AG08396 (cell line): ENCODE results near the gene CCL22.
"Not testable (repeated sequence)": the region's sequence is repeated elsewhere in the genome, so short reads cannot be mapped to it uniquely, and the experiment has no call there.

Experiments used
- DNase-seq: peaks from one replicate; pipeline ENCODE4 v3.0.0; 2012; ENCODE audit warnings: low spot score, mixed read lengths

CCL22 gene

DNA sequence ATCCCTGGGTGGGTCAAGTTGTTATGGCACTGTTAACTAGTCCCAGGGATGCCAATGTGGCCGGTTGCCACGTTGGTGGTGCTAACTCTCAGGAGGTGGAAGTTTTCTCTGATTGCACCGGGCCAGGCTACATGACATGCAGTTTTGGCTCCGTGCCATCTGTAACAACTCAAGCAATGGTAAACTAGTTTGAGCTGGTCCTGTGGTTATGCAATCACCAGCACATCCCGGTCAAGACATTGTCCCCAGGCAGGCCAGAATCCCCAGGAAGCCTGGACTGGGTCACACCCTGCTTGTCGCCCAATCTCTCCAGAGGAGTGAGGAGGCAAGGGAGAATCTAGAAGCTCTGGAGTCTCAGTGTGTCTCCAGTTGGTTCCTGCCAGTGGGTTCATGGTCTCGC lies 35.9 kb downstream of the CCL22 start:
- DNase-seq = no peak

DNA sequence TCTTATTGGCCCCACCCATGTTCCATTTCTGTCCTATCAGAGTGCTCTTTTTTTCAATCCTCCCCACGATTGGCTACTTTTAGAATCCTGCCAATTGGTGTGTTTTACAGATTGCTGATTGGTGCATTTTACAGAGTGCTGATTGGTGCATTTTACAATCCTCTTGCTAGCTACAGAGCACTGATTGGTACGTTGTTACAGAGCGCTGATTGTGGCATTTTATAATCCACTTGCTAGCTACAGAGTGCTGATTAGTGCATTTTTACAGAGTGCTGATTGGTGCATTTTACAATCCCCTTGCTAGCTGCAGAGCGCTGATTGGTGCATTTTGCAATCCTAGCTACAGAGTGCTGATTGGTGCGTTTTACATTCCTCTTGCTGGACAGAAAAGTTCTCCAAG lies 36.4 kb downstream of the CCL22 start:
- no peak for DNase-seq

DNA sequence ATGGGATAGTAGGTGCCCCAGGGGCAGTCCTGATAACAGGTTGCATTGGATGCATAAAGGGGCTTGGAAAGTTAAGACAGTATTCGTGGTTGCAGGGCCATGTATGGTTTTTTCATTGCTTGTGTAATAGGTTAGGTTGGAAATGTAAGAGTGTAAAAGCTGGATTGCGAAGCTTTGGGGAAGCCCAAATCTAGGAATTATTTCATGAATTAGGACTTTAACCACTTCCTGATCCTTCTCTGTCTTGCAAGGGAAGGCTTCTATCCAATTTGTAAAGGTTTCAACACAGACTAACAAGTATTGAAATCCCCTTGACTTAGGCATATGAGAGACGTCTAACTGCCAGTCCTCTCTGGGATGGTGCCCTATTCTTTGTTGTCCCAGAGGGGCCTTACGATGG lies 38.2 kb downstream of the CCL22 start:
- no peak for DNase-seq

DNA sequence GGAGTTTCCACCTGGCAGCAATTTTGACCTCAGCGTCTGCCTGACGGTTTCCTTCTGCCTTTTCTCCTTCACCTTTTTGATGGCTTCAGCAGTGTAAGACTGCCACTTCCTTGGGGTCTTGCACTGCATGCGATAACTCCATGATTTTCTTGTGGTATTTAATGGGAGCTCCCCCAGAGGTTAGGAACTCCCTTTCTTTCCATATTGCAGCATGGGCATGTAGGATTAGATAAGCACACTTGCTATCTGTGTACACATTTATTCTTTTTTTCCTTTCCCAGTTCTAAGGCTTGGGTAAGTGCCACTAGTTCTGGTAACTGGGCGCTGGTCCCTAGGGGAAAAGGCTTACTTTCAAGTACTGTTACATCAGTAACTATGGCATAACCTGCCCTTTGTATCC lies 38.9 kb downstream of the CCL22 start:
- DNase-seq = not testable (repeated sequence)

DNA sequence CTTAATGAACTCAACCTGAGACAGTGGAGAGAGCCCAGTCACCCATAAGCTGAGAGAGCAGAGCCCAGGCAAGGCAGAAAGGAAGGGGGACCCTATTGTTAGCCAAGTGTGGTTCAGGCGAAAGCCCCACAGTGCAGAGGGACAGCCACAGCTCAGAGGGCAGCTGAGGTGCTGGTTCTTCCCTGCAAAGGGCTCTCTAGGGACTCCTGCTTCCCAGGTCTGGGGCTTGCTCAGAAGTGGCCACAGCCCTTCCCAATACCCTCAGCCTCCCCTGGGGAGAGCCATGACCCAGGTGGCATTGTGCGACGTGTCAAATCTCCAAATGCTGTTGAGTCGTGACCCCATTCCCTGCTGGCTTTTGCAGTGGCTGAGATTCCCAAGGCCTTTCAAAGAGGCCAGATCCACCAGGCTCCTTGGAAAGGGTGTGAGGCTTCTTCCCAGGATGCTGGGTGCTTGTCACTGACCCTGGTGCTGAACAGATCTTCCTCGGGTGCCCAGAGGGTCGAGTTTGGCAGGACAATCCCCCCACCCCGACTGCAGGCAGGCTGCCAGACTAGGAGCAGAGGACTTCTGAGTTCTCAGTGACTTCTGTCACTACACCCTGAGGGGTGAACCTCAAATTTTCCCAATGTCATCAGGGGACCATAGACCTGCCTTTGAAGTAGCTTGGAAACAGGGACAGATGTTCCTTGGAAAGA lies 43.5 kb downstream of the CCL22 start:
- DNase-seq = no peak

DNA sequence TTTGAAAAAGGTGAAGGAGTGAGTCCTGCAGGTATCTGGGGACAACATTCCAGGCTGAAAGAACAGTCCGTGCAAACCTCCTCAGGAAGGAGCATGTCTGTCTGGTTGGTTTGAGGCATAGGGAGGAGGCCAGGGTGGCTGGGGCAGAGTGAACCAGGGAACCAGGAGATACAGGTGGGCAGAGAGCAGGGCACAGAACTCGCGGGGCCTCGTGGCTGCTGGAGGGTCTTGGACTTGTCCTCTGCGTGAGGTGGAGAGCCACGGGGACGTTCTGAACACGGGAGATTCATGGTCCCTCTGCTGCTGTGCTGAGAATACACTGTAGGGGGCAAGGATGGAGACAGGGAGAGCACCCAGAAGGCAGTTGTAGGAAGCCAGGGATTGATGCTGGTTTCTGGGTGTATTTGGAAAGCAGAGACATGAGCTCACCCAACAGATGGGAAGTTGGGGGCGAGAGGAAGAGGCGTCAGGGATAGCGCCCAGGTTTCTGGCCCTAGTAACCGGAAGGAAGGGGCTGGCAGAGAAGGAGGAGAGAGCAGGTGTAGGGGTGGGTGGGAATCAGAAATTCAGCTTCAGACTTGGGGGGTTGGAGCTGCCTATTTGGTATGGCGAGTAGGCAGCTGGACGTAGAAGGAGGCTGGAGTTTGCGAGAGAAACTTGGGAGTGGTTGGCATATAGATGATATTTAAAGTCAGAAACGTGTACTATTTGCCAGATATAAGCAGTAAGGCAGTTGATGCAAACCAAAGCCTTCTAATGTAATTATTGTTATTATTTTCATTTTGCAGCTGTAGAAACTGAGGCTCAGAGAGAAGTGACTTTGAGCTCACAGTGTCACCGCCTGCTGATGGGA lies 45.6 kb downstream of the CCL22 start, which contains the start of gene CCL17:
Gene CCL17, plus strand, starts transcription at position 803 of the 853 bp plus-strand sequence. CDS start 9,166 bp downstream, outside the sequence.
- DNase-seq = no peak

DNA sequence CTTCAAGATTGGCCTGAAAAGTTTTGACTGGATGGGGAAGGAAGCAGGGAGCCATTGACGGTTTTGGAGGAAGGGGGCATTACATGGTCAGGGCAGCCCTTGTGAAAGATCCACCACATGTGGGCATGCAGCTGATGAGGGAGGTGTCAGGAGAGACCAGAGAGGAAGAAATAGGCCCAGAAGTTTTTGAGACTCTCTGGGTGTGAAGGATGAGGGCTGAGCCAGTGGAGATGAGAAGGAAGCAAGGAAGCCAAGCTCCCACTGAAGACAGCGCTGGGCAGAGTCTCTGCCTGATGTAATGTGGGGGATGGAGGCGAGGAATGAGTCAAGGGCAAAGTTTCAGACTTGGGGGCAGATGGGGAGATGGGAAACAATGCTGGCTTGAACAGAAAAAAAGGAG lies 46.5 kb downstream of the CCL22 start:
- no peak for DNase-seq

DNA sequence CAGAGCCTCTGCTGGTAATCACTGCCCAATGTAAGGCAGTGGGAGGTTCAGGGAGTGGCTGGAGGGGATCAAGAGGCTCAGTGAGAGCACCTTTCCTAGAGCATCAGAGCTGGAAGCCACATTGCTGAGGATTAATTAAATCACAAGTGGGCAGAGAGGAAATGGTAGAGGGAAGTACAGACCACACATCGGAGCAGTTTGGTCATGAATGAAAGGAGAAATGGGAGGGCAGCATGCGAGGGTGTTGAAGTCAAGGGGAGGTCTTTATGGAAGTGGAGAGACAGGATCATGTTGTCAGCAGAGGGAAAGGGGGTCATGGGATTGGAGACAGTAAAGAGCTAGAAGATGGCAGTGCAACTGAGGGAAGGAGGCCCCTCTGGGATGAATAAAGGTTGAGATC lies 48.3 kb downstream of the CCL22 start:
- DNase-seq = no peak

DNA sequence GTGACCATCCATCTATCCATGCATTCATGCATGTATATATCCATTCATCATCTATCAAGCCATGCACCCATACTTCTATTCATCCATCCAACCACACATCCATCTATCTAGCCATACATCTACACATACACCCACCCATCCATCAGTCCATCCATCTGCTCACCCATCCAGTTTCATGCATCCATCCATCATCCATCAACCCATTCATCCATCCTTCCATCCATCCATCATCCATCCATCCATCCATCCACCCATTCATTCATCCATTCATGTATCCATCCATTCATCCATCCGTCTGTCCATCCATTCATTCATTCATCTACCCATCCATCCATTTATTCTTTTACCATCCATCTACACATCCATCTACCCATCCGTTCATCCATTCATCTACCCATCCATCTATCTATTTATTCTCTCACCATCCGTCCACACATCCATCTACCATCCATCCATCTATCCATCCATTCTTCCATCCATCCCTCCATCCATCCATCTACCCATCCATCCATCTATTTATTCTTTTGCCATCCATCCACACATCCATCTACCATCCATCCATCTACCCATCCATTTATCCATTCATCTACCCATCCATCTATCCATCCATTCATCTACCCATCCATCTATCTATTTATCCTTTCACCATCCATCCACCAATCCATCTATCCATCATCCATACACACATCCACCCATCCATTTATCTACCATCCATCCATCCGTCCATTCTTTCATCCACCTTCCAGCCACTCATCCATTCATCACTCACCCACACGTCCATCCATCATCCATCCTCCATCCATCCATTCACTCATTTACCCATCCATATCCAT lies 49.2 kb downstream of the CCL22 start:
- no peak for DNase-seq

DNA sequence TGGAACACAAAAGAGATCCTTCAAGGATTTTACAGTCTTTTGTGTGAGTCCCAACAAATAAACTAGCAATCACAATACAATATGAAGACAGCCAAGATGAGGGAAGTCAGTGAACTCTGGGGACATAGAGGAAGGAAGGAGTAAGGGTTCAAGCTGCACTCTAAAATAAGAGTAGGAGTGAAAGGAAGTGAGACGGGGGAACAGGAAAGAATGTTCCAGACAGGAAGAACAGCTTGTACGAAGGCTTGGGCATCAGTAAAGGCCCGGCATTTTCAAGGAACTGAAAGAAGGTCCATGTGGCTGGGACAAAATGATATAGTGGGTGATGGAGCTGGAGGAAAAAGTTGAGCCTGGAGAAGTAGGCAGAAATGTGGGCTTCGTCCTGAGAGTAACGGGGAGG lies 50.5 kb downstream of the CCL22 start:
- no peak for DNase-seq

DNA sequence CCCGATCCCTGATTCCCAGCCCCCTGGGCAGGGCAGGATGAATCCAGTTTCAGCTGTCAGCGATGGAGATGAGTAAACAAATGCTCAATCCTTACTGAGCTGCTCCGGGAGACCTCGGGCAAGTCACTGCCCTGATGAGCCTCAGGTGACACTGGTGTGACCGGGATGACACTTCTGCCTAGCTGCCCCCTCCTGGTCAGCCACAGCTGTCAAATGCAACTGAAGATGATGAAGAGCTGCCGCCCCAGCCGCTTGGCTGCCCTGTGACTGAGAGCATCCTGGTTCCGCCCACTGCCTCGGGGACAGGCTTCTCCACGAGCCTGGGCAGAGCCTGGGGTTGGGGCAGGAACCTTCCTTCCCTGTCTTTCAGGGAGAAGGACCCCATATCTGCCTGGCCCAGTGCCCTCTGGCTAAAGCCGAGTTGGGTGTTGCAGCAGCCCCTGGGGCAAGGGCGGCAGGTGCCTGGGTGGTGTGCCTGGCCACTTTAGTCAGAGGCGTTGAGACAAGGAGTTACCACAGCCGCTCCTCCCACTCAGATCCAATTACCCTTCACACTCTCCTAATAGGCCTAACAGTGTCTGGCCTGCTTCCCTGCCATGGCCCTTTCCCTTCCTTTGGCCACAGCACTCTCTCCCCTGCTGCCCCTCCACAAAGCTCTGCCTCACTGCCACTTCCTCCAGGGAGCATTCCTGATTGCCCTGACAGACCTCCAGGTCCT lies 51.4 kb downstream of the CCL22 start:
- DNase-seq = no peak

DNA sequence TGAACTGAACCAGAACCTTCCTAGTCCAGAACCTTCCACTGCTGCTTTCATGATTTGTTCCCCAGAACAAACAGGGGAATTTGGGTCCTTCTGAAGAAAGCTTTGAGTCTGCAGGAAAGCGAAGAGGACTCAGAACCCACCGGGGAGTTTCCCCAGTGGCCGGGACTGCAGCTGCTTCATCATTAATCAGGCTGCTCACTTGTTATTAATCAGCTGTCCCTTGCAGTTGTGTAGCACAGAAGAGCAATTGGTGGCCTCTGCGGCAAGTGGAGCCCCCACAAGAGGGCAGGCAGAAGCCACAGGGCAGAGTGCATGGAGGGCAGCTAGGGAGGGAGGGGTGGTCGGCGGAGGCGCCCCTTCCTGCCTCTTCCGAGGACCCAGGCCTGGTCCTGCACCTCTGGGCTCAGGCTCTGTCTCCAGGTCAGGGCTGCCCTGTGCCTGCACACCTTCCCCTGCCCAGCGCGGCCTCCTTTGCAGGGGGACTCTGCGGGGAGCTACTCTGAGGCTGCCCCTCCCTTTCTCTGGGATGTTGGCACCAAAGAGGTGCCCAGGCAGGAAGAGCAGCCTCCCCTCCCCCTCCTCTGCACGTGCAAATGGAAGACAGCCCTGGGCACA lies 52.9 kb downstream of the CCL22 start:
- no peak for DNase-seq

DNA sequence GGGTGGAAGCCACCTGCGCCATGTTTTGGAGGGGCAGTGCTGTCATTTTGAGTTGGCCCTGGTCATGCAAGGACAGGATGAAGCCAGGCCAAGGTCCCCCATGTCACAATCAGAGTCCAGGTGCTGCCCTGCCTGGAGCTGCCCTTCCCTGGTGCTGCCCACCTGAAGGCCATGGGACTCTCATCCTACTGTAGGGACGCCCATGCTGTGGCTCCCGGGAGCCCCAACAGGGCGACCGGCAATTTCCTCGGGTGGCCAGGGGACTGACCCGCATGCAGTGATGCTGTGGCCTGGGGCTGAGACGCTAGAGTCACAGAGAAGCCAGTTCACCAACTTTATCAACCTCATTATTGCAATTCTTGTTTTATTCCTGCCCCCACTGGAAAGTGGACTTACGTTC lies 54.0 kb downstream of the CCL22 start:
- DNase-seq = no peak

DNA sequence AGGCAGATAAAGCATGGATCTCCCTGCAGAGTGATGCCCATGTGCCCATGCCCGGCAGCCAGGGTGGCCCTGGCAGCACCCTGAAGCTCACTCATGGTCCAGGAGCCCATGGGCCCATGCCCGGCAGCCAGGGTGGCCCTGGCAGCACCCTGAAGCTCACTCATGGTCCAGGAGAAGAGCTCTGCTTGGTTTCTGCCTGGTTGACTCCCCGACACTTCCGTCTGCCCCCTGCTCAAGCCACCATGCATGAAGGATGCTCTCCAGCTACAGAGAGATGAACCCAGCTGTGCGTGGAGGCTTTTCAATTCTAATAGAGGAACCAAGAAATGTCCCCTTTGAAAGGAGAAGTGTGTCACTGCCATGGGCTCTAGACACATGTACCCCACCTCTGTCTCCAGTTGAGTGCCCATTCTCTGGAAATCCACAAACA lies 54.7 kb downstream of the CCL22 start:
- no peak for DNase-seq

DNA sequence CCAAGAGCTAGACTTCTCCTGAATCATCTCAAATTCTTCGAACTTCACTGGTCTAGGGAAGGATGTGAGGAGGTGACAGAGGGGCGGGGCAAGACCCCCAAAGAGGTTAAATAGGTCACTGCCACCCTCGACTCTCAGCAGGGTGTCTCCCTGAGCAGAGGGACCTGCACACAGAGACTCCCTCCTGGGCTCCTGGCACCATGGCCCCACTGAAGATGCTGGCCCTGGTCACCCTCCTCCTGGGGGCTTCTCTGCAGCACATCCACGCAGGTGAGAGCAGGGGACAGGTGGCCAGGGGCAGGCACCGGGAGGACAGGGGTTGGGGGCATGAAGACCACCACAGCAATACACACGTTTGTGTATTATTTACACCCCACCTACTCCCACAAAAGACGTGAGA lies 55.1 kb downstream of the CCL22 start:
- no peak for DNase-seq
